ENCODE results near the gene ADCY10. TPM values are rescaled to one million over a fixed set of nuclear protein-coding genes. Genes with fewer than 3 reads are reported as not detected.

The ADCY10 gene
- total and polyA plus RNA-seq, 2 experiments from 2014 or later: not detected

DNA sequence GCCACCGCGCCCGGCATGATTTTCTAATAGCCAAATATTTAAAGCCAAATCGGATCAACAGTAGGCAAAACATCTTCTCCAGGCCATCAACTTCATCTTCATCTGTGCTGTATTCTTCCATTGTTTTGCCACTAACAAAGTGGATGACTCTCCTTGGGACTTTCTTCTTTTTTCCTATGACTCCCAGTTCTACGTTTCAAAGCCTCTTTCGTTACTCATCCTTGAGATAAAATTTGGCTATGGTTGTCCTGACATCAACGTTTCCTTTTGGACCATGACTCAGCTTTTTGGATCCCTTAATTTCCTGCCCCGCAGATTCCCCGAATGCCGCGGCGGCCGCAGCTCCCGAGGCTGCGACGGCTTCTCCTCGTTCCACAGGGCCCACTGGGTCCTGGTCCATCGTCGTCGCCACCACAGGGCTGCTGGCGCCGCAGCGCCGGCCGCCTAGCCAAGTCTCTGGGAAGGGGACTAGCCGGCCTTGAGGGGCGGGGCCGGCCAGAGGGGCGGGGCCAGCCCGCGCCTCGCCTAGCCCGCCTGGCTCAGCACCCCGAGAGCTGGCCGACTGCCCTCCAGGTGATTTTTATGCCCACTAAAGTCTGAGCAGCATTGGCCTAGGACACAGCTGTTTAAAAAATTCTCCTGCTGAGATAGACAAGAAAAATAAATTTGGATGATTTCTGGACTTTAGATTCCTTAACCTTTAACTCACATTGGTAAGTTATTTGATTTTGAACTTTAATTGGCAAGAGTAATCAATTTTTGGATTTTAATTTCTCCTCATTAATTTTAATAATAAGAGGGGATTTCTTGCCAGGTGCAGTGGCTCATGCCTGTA lies 93.9 kb downstream of the ADCY10 start (continued):
- 0 out of 2 replicates have a peak, but pooled peaks have one; percentile 22 for TF ChIP-seq ZNF462 (CRISPR knock-in tag; IDR thresholded peaks at IDR 0.05)
- TF ChIP-seq NANOG (IDR thresholded peaks at IDR 0.05; ENCODE audit: borderline replicate concordance): no peak

DNA sequence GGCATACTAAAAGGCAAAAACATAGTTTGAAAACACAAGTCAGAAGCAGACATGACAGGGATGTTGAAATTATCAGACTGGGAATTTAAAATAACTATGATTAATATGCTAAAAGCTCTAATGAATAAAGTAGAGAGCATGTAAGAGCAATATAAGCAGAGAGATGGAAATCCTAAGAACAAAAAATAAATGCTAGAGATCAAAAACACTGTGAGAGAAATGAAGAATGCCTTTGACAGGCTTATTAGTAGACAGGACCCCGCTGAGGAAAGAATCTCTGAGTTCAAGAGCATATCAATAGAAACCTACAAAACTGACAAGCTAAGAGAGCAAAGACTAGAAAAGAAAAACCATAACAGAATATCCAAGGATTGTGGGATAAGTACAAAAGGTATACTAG lies 98.3 kb downstream of the ADCY10 start:
- TF ChIP-seq STAT1 (IDR thresholded peaks at IDR 0.05; ENCODE audit: unreplicated experiment) (no peak), POLR2AphosphoS5 (IDR thresholded peaks at IDR 0.05; ENCODE audit: low read depth) (no peak), ZNF462 (CRISPR knock-in tag; IDR thresholded peaks at IDR 0.05) (no peak), EZH2 (IDR thresholded peaks at IDR 0.05; ENCODE audit: low read depth, unreplicated experiment) (no peak), EZH2phosphoT487 (IDR thresholded peaks at IDR 0.05; ENCODE audit: unreplicated experiment) (no peak), NANOG (IDR thresholded peaks at IDR 0.05; ENCODE audit: borderline replicate concordance) (no peak)
- ATAC-seq (no peak), DNase-seq (ENCODE audit: low spot score) (no peak)
- no peak overlapping the region for H3K4me3 Mint-ChIP-seq
- H3K27me3 Mint-ChIP-seq (ENCODE audit: insufficient read depth, low read depth, poor library complexity): peaks cover 5% of the 10 kb centered on the region
- no peaks in the 10 kb centered on the region for H3K36me3 ChIP-seq (ENCODE audit: insufficient read depth)
- H3K9me2 ChIP-seq (ENCODE audit: insufficient read depth): no peaks in the 10 kb centered on the region
- H3K4me3 ChIP-seq: no peak overlapping the region
- no peaks in the 10 kb centered on the region for H3K79me2 ChIP-seq (replicated peaks; ENCODE audit: insufficient read depth)
- no peak overlapping the region for H3K4me2 ChIP-seq
- no peaks in the 10 kb centered on the region for H3K27me3 ChIP-seq (ENCODE audit: insufficient read depth)
- H3K27ac Mint-ChIP-seq: no peak overlapping the region
- H3K4me1 Mint-ChIP-seq: peaks cover 8% of the 10 kb centered on the region
- peaks cover 4% of the 10 kb centered on the region; the same call in 1 of the 3 replicates for H3K36me3 Mint-ChIP-seq (ENCODE audit: low read depth)
- no peak overlapping the region for H2AFZ ChIP-seq
- peaks cover 25% of the 10 kb centered on the region; the same call in 2 of the 3 replicates for H3K9me3 Mint-ChIP-seq
- H4K20me1 ChIP-seq (replicated peaks; ENCODE audit: insufficient read depth): no peaks in the 10 kb centered on the region
- H3K27ac ChIP-seq (ENCODE audit: low read depth): no peak overlapping the region
- peaks cover 4% of the 10 kb centered on the region for H3K4me1 ChIP-seq (ENCODE audit: insufficient read depth)
- no peaks in the 10 kb centered on the region for H3F3A ChIP-seq (replicated peaks; ENCODE audit: low read depth)

All from GM23338 (cell line).